CD4-positive, alpha-beta T cell (primary cell): ENCODE results near the gene CYP26A1. TPM values are rescaled to one million over a fixed set of nuclear protein-coding genes. Genes with fewer than 3 reads are reported as not detected.

Source experiments
- ATAC-seq: fragments of 200-7000 bp; cut with Tn5 transposase; one replicate; pipeline ENCODE4 v1.10.0; 2022; ENCODE audit warnings: mild to moderate bottlenecking; ENCODE audit not compliant: poor library complexity
- CTCF ChIA-PET: fragments of 350-600 bp; sonication (Branson Sonifier 250); formaldehyde crosslinking; loops from one replicate; lab custom pipeline; 2021; ENCODE audit warnings: antibody characterized with exemption, inconsistent platforms; lab: Charles Lee
- POLR2A ChIA-PET: fragments of 350-600 bp; sonication (Branson Sonifier 250); formaldehyde crosslinking; loops from one replicate; lab custom pipeline; 2021; ENCODE audit warnings: antibody characterized with exemption, inconsistent platforms; lab: Charles Lee
- DNase-seq, 14 experiments: peaks; one replicate each; pipeline ENCODE4 v3.0.0-alpha.2; 2013 to 2020; ENCODE audit warnings: mixed read lengths in 2 of 14
- H3K27ac ChIP-seq, 2 donors: one replicate each; pipeline versions ENCODE4 v1.5.1 to v1.7.0; 2013; ENCODE audit warnings: low read length in 2 of 2, low read depth in 1 of 2, mild to moderate bottlenecking in 1 of 2
- H3K27me3 ChIP-seq, 2 experiments: 1 replicate in 1 of 2; 2 replicates in 1 of 2; pipeline versions ENCODE4 v1.6.1 to v1.7.0; 2013; ENCODE audit warnings: low read length in 2 of 2, control low read depth in 1 of 2, mild to moderate bottlenecking in 1 of 2, moderate library complexity in 1 of 2; ENCODE audit not compliant: insufficient read depth in 2 of 2, control insufficient read depth in 1 of 2
- H3K36me3 ChIP-seq: one replicate; pipeline ENCODE4 v1.6.1; 2013; ENCODE audit warnings: low read length, control low read depth; ENCODE audit not compliant: insufficient read depth
- H3K4me1 ChIP-seq: one replicate; pipeline ENCODE4 v1.6.1; 2013; ENCODE audit warnings: low read length, control low read depth; ENCODE audit not compliant: insufficient read depth
- H3K4me3 ChIP-seq: one replicate; pipeline ENCODE4 v1.5.1; 2013; ENCODE audit warnings: mild to moderate bottlenecking, low read length, moderate library complexity
- H3K9me3 ChIP-seq, 2 experiments: 1 replicate in 1 of 2; 2 replicates in 1 of 2; pipeline versions ENCODE4 v1.6.1 to v1.7.0; 2013; ENCODE audit warnings: low read length in 2 of 2, mild to moderate bottlenecking in 2 of 2, control low read depth in 1 of 2, moderate library complexity in 1 of 2; ENCODE audit not compliant: control insufficient read depth in 1 of 2, insufficient read depth in 1 of 2
- H3K27ac Mint-ChIP-seq: one replicate; pipeline ENCODE4 v1.8.0; 2020; ENCODE audit warnings: mixed read lengths
- H3K27me3 Mint-ChIP-seq: one replicate; pipeline ENCODE4 v1.8.0; 2021; ENCODE audit warnings: mixed read lengths
- H3K36me3 Mint-ChIP-seq: one replicate; pipeline ENCODE4 v1.8.0; 2021; ENCODE audit warnings: low read depth, mixed read lengths
- H3K4me1 Mint-ChIP-seq: one replicate; pipeline ENCODE4 v1.8.0; 2021; ENCODE audit warnings: low read depth, mixed read lengths
- H3K4me3 Mint-ChIP-seq: one replicate; pipeline ENCODE4 v1.8.0; 2020; ENCODE audit warnings: mild to moderate bottlenecking, mixed read lengths
- H3K9me3 Mint-ChIP-seq: one replicate; pipeline ENCODE4 v1.8.0; 2020; ENCODE audit warnings: mixed read lengths
- CTCF ChIP-seq: fragments of 200-600 bp; IDR thresholded peaks from one replicate; pipeline ENCODE4 v1.8.0; 2022; ENCODE audit warnings: antibody characterized with exemption, mild to moderate bottlenecking
- intact Hi-C, 2 experiments: fragments of 100-400 bp; cut with DNase I in 1 of 2; cut with micrococcal nuclease in 1 of 2; formaldehyde crosslinking; loops; one replicate each; pipeline versions ENCODE4 v1.15.1 to v1.9.0; 2023 to 2025; cut with DNase I, micrococcal nuclease
- total RNA-seq, 174 experiments: library from RNA in 2 of 174; stranded (reverse) in 2 of 174; gene quantifications; one replicate each; pipeline ENCODE4 v1.2.3 and lab custom pipeline; 2021 to 2026

Gene CYP26A1
- total RNA-seq, 2 experiments from 2014 or later: not detected

- Mint-ChIP-seq H3K27me3 (no peaks in the 10 kb centered on the region), H3K4me1 (no peaks in the 10 kb centered on the region), H3K27ac (no peak overlapping the region), H3K36me3 (peaks cover 14% of the 10 kb centered on the region), H3K4me3 (no peak overlapping the region), H3K9me3 (no peaks in the 10 kb centered on the region)
- no peak for ATAC-seq
- peak in 2 of 14 experiments; percentile 3 to 11 for DNase-seq
- no peaks in the 10 kb centered on the region for H3K4me1 ChIP-seq
- no peaks in the 10 kb centered on the region for H3K36me3 ChIP-seq
- intact Hi-C loops: loop anchor here in 1 of 2 experiments (10.0 kb wide), 1 partner anchor 65 kb away; no protein-coding TSS in a partner anchor
- CTCF ChIA-PET: no interaction called here
- no peak overlapping the region for H3K27ac ChIP-seq
- H3K9me3 ChIP-seq: no peaks in the 10 kb centered on the region
- POLR2A ChIA-PET: no interaction called here
- no peak overlapping the region for H3K4me3 ChIP-seq
- TF ChIP-seq CTCF: no peak
- H3K27me3 ChIP-seq: no peaks in the 10 kb centered on the region
These were observed 34.0 kb upstream of the CYP26A1 start for GRCh38 chr10:93039721-93040120.

DNA sequence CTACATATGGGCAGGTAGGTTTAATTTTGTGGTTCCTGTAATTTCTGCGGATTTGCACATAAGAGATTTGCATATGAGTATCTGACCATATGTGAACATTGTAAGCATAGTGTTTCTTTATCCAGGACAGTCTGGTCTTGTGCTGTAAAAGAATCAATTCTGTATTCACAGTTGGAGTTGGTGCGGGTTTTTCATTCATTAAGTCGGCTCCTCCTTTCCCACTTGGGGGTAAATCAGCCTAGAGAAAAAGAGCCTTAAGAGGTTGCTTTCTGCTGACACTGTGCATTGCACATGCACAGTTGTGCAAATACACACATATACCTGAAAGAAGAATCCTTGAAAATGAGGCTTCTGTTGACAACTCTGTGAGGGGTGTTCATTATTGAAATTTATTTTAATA is 19.2 kb upstream of the CYP26A1 start:
- Mint-ChIP-seq H3K27ac (no peak overlapping the region), H3K36me3 (peaks cover 34% of the 10 kb centered on the region), H3K9me3 (no peaks in the 10 kb centered on the region), H3K4me1 (no peaks in the 10 kb centered on the region), H3K4me3 (no peak overlapping the region), H3K27me3 (peaks cover 13% of the 10 kb centered on the region)
- no peaks in the 10 kb centered on the region for H3K36me3 ChIP-seq
- H3K4me3 ChIP-seq: no peak overlapping the region
- intact Hi-C loops: no loop called here
- no peaks in the 10 kb centered on the region for H3K9me3 ChIP-seq
- ChIA-PET POLR2A (no interaction called here), CTCF (no interaction called here)
- no peak overlapping the region for H3K27ac ChIP-seq
- no peaks in the 10 kb centered on the region for H3K4me1 ChIP-seq
- DNase-seq (no peak), ATAC-seq (no peak)
- peaks cover 0 to 3% of the 10 kb centered on the region in 2 experiments for H3K27me3 ChIP-seq
- TF ChIP-seq CTCF: no peak

GRCh38 chr10:93058139-93058538 is 15.6 kb upstream of the CYP26A1 start:
- POLR2A ChIA-PET: no interaction called here
- Mint-ChIP-seq H3K4me3 (no peak overlapping the region), H3K27me3 (peaks cover 24% of the 10 kb centered on the region), H3K27ac (no peak overlapping the region), H3K9me3 (no peaks in the 10 kb centered on the region), H3K4me1 (peaks cover 11% of the 10 kb centered on the region), H3K36me3 (peaks cover 34% of the 10 kb centered on the region)
- DNase-seq (no peak), ATAC-seq (no peak)
- no peak overlapping the region for H3K4me3 ChIP-seq
- peaks cover 3% of the 10 kb centered on the region for H3K36me3 ChIP-seq
- intact Hi-C loops: no loop called here
- no peak for TF ChIP-seq CTCF
- peaks cover 3 to 13% of the 10 kb centered on the region in 2 experiments for H3K27me3 ChIP-seq
- no peak overlapping the region for H3K27ac ChIP-seq
- peaks cover 23% of the 10 kb centered on the region for H3K4me1 ChIP-seq
- H3K9me3 ChIP-seq: peaks cover 0 to 6% of the 10 kb centered on the region in 2 experiments
- CTCF ChIA-PET: no interaction called here
